ENCODE data around the gene PPM1H.

PPM1H gene

GRCh38 chr12:62789851-62790250 is 145.1 kb downstream of the PPM1H start:
- Histone ChIP-seq H3K4me1 (ENCODE audit: insufficient read depth, low read length) (peaks cover 20% of the 10 kb centered on the region), H3K9me3 (ENCODE audit: control insufficient read depth, insufficient read depth, low read length) (no peaks in the 10 kb centered on the region), H3K36me3 (ENCODE audit: insufficient read depth, low read length) (no peaks in the 10 kb centered on the region), H3K9ac (ENCODE audit: low read depth, low read length) (no peak overlapping the region)

DNA sequence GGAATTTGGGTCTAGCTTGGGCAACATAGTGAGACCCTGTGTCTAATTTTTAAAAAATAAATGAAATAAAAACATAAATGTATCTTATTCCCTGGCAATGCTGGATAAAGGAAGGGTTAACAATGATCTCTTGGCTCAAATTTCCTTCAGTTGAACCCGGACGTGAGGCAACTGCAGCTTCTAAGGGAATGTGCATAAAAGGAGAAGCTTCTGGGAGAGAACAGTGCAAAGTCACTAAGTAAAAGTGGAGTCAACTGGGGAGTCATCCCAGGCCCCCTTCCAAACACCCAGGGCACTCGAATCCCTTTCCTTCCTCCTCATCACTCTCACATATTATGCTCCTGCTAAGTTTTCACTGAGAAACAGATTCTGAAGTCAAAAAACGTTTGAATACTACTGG is 147.3 kb downstream of the PPM1H start:
- Histone ChIP-seq H3K9ac (ENCODE audit: low read depth, low read length) (no peak overlapping the region), H3K9me3 (ENCODE audit: control insufficient read depth, insufficient read depth, low read length) (no peaks in the 10 kb centered on the region), H3K36me3 (ENCODE audit: insufficient read depth, low read length) (no peaks in the 10 kb centered on the region), H3K4me1 (ENCODE audit: insufficient read depth, low read length) (peaks cover 25% of the 10 kb centered on the region)

- Histone ChIP-seq H3K9me3 (ENCODE audit: control insufficient read depth, insufficient read depth, low read length) (no peaks in the 10 kb centered on the region), H3K9ac (ENCODE audit: low read depth, low read length) (no peak overlapping the region; the same call in 1 of the 2 replicates), H3K4me1 (ENCODE audit: insufficient read depth, low read length) (peaks cover 25% of the 10 kb centered on the region), H3K36me3 (ENCODE audit: insufficient read depth, low read length) (no peaks in the 10 kb centered on the region)
These were observed 147.9 kb downstream of the PPM1H start for GRCh38 chr12:62787023-62787422.

DNA sequence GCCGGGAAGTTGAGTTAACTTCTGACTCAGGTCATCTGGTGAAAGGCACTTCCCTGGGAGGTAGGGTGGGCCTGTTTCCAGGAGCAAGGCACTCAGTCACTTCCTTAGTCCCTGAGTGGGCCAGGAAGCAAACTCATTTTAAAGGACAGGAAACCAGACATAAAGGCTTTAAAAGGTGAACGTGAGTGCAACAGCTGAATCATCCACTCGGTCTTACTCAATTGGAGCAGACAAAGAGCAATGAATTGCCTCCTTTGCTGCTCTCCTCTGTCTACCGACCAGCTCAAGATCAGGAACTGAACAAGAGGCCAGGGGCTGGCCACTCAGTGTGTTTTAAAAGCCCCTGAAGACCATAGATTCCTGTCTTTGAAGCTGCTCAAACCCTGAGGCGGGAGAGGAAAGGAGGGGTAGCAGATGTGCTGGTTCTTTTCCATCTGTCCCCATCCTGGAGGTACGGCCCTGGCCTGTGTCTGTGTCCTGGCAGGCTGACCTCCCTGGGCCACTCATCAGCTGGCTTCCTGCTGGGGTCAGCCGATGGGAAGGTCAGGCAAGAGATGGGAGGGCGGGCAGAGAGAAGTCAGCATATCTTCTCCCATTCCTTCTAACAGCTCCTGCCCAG is 148.9 kb downstream of the PPM1H start:
- Histone ChIP-seq H3K9ac (ENCODE audit: low read depth, low read length) (no peak overlapping the region), H3K4me1 (ENCODE audit: insufficient read depth, low read length) (peaks cover 25% of the 10 kb centered on the region), H3K36me3 (ENCODE audit: insufficient read depth, low read length) (no peaks in the 10 kb centered on the region), H3K9me3 (ENCODE audit: control insufficient read depth, insufficient read depth, low read length) (no peaks in the 10 kb centered on the region)

DNA sequence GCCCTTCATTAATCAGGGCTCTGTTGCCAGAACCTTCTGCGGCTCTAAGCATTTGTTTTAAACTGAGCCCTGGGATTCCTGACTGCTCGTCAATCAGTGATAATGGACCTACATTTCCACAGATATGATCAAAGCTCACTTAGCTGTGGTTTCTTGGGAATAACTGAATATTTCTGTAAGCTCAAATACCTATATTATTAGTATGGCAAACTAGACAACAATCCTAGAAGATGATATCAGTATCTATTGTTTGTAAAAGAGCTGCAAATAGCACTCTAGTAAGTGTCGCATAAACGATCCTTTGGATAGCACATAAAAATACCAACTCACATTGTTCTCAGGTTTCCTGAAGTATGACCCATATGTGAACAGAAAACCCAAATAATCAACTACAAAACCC is 150.4 kb downstream of the PPM1H start:
- Histone ChIP-seq H3K4me1 (ENCODE audit: insufficient read depth, low read length) (peaks cover 25% of the 10 kb centered on the region), H3K36me3 (ENCODE audit: insufficient read depth, low read length) (no peaks in the 10 kb centered on the region)

DNA sequence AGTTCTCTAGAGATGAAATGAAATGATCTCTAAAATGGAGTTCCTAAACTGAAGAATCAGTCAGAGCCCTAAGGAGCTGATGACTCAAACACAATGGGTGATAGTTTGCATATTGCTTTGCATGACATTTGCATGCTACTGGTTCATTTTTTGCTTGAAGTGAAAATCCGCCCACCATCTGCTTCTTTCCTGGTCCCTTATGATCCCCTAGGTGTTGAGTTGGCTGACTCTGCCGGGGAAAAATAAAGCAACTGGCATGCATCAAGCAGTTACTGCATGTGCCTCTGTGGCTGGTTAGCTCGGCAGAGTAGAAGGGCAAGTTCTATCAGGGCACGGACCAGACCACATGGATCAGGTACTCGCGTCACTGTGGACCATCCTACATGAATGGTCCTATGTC is 151.1 kb downstream of the PPM1H start:
- H3K36me3 ChIP-seq (ENCODE audit: insufficient read depth, low read length), result no peaks in the 10 kb centered on the region
- peaks cover 25% of the 10 kb centered on the region for H3K4me1 ChIP-seq (ENCODE audit: insufficient read depth, low read length)
- H3K9ac ChIP-seq (ENCODE audit: low read depth, low read length), result no peak overlapping the region
- no peaks in the 10 kb centered on the region for H3K9me3 ChIP-seq (ENCODE audit: control insufficient read depth, insufficient read depth, low read length)

More for the DNA sequence above, 150.4 kb downstream of the PPM1H start:
- no peak overlapping the region for H3K9ac ChIP-seq (ENCODE audit: low read depth, low read length)
- no peaks in the 10 kb centered on the region for H3K9me3 ChIP-seq (ENCODE audit: control insufficient read depth, insufficient read depth, low read length)

DNA sequence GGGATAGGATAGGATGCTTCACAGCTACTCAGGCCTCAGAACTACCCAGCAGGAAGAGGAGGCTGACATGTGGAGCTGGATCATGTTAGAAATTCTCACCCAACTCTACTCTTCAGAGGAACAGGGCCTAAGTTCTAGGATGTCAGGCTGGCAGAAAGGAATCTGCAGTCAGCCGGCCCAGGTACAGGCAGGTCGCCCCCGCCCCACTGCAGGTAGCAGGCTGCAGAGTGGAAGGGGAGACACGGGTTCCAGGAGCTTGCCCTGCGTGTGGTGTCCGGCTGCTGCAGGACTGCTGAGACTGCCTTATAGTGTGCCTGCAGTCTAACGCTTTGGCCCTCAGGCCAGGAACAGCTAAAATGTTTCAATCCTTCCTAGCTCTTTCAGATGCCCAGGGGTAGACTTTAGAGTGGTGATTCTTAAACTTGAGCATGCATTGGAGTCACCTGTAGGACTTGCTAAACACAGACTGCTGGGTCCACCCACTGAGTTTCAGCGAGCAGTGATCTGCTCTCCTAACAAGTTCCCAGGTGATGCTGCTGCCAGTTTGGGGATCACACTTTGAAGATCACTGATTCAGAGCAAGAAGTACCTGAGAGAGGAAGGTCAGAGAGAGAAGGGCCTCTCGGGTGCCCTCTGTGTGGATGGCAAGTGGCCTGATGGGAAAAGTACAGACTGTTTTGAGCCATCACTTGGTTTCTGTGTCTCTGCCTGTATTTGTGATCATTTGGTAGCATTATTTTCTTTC is 153.6 kb downstream of the PPM1H start:
- Histone ChIP-seq H3K9ac (ENCODE audit: low read depth, low read length) (no peak overlapping the region), H3K9me3 (ENCODE audit: control insufficient read depth, insufficient read depth, low read length) (no peaks in the 10 kb centered on the region), H3K36me3 (ENCODE audit: insufficient read depth, low read length) (no peaks in the 10 kb centered on the region), H3K4me1 (ENCODE audit: insufficient read depth, low read length) (peaks cover 17% of the 10 kb centered on the region)

DNA sequence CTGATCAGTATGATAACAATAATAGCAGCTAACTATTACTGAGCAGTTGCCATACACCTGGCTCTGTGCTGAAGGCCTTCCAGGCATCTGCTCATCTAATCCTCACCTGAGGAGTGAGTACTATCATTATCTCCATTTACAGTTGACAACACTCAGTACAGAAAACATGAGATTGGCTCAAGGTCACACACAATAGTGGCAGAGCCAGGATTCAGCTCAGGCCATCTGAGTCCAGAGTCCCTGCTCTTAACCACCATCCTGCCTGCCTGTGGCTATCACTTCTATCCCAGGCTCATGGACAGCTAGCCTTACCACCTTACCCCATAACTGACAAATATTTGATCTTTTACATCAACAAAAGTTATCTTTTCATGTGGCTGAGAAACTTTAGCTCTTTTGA is 155.5 kb downstream of the PPM1H start:
- Histone ChIP-seq H3K36me3 (ENCODE audit: insufficient read depth, low read length) (no peaks in the 10 kb centered on the region), H3K9me3 (ENCODE audit: control insufficient read depth, insufficient read depth, low read length) (no peaks in the 10 kb centered on the region), H3K4me1 (ENCODE audit: insufficient read depth, low read length) (peaks cover 9% of the 10 kb centered on the region), H3K9ac (ENCODE audit: low read depth, low read length) (no peak overlapping the region)

GRCh38 chr12:62778187-62778586 is 156.8 kb downstream of the PPM1H start:
- H3K36me3 ChIP-seq (ENCODE audit: insufficient read depth, low read length), result no peaks in the 10 kb centered on the region
- H3K9me3 ChIP-seq (ENCODE audit: control insufficient read depth, insufficient read depth, low read length), result no peaks in the 10 kb centered on the region
- no peaks in the 10 kb centered on the region for H3K4me1 ChIP-seq (ENCODE audit: insufficient read depth, low read length)
- no peak overlapping the region for H3K9ac ChIP-seq (ENCODE audit: low read depth, low read length)

- Histone ChIP-seq H3K4me1 (ENCODE audit: insufficient read depth, low read length) (peaks cover 1% of the 10 kb centered on the region; the same call in 1 of the 2 replicates), H3K9ac (ENCODE audit: low read depth, low read length) (no peak overlapping the region), H3K36me3 (ENCODE audit: insufficient read depth, low read length) (no peaks in the 10 kb centered on the region)
These were observed 158.0 kb downstream of the PPM1H start for GRCh38 chr12:62776997-62777396.

GRCh38 chr12:62776575-62776974 is 158.4 kb downstream of the PPM1H start:
- Histone ChIP-seq H3K4me1 (ENCODE audit: insufficient read depth, low read length) (peaks cover 5% of the 10 kb centered on the region; the same call in 1 of the 2 replicates), H3K36me3 (ENCODE audit: insufficient read depth, low read length) (no peaks in the 10 kb centered on the region), H3K9ac (ENCODE audit: low read depth, low read length) (no peak overlapping the region), H3K9me3 (ENCODE audit: control insufficient read depth, insufficient read depth, low read length) (no peaks in the 10 kb centered on the region)

More at GRCh38 chr12:62776997-62777396, 158.0 kb downstream of the PPM1H start:
- no peaks in the 10 kb centered on the region for H3K9me3 ChIP-seq (ENCODE audit: control insufficient read depth, insufficient read depth, low read length)

- Histone ChIP-seq H3K9ac (ENCODE audit: low read depth, low read length) (no peak overlapping the region), H3K36me3 (ENCODE audit: insufficient read depth, low read length) (no peaks in the 10 kb centered on the region), H3K9me3 (ENCODE audit: control insufficient read depth, insufficient read depth, low read length) (no peaks in the 10 kb centered on the region), H3K4me1 (ENCODE audit: insufficient read depth, low read length) (peaks cover 23% of the 10 kb centered on the region)
These were observed 160.2 kb downstream of the PPM1H start for GRCh38 chr12:62774794-62775193.

DNA sequence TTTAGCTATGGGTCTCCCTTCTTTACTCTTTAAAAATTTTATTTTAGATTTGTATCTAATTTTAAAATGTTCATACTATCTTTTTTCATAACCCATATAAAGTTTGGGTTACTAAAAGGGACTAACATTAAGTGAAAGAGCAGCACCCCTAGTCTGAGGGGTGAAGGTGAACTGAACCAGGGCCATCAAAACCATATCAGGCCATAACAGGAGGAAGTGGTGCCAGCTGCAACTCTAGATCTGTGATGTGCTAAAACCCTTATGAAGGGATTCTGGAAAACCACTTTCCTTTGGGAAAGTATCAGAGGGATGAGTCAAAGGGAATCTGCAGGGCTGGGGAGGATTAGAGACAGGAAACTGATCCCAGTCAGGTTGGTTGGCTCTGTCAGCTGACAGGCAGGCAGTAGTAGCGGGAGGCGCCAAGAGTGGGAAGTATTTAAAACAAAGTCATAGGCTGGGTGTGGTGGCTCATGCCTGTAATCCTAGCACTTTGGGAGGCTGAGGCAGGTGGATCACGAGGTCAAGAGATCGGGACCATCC is 162.5 kb downstream of the PPM1H start:
- Histone ChIP-seq H3K9me3 (ENCODE audit: control insufficient read depth, insufficient read depth, low read length) (no peaks in the 10 kb centered on the region), H3K36me3 (ENCODE audit: insufficient read depth, low read length) (no peaks in the 10 kb centered on the region), H3K4me1 (ENCODE audit: insufficient read depth, low read length) (peaks cover 27% of the 10 kb centered on the region), H3K9ac (ENCODE audit: low read depth, low read length) (no peak overlapping the region)

- H3K9me3 ChIP-seq (ENCODE audit: control insufficient read depth, insufficient read depth, low read length), result no peaks in the 10 kb centered on the region
- H3K36me3 ChIP-seq (ENCODE audit: insufficient read depth, low read length), result no peaks in the 10 kb centered on the region
- H3K4me1 ChIP-seq (ENCODE audit: insufficient read depth, low read length), result peaks cover 27% of the 10 kb centered on the region
These were observed 163.1 kb downstream of the PPM1H start for GRCh38 chr12:62771828-62772227.

DNA sequence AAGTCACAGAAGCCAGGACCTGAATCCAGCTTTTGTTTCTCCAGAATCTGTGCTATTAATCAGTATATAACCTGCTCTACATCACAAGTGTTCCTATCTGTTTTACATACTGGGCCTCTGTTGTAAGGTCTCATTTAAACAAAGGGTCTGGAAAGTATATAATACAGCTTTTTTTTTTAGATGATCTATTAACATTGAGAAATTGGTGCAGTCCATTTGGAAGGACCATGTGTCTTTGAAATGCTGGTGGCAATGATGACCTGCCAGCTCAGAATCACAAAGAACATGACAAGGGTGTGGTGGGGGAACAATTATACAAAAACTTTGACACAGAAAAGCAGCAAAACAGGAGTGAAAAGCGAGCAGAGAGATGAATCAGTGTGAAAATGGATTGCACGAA is 164.6 kb downstream of the PPM1H start:
- Histone ChIP-seq H3K4me1 (ENCODE audit: insufficient read depth, low read length) (peaks cover 27% of the 10 kb centered on the region), H3K9ac (ENCODE audit: low read depth, low read length) (no peak overlapping the region), H3K36me3 (ENCODE audit: insufficient read depth, low read length) (no peaks in the 10 kb centered on the region), H3K9me3 (ENCODE audit: control insufficient read depth, insufficient read depth, low read length) (no peaks in the 10 kb centered on the region)

More at GRCh38 chr12:62771828-62772227, 163.1 kb downstream of the PPM1H start:
- no peak overlapping the region for H3K9ac ChIP-seq (ENCODE audit: low read depth, low read length)
